Loucy (cell line): ENCODE results near the gene USP17L18.
"Not testable (repeated sequence)": the region's sequence is repeated elsewhere in the genome, so short reads cannot be mapped to it uniquely, and the experiment has no call there.

Experiments
- CTCF ChIP-seq: fragments of 200-600 bp; sonication (generic); conservative IDR thresholded peaks from 2 replicates; pipeline ENCODE4 v1.5.1; 2014; ENCODE audit warnings: mild to moderate bottlenecking, antibody characterized with exemption, low read length
- EZH2phosphoT487 ChIP-seq: fragments of 200-600 bp; IDR thresholded peaks from 2 replicates; pipeline ENCODE4 v1.6.1; 2018; ENCODE audit warnings: antibody characterized with exemption, mild to moderate bottlenecking, moderate library complexity, borderline replicate concordance

- TF ChIP-seq CTCF, EZH2phosphoT487: not testable (repeated sequence)
Observed at GRCh38 chr4:9257824-9258223, 9.4 kb downstream of the USP17L18 start, which contains the start of gene USP17L20.
